ENCODE data around the gene MRPS34.

MRPS34 gene

DNA sequence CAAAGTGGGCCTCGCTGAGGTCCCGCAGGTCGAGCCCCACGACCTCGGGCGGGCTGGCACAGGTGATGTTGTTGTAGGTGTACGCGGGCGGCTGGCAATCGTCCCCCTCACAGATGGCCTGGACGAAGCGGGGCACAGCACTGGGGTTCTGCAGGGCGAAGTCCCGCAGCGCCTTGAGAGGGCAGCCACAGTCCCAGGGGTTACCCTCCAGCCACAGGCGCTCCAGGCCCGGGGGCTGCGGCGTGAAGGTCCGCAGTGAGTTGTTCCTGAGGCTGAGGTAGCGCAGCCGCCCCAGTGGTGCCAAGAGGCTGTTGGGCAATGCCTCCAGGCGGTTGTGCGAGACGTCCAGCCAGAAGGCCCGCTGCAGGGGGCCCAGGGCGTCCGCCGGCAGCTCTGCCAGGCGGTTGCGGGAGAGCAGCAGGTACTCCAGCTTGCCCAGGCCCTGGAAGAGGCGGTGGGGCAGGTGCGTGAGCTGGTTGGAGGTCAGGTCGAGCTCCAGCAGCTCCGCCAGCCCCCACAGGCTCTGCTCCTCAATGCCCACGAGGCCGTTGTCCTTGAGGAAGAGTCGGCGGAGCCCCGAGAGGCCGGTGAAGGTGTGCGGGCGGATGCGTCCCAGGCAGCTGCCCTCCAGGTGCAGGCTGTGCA, 17.8 kb upstream of the MRPS34 start:
- ATAC-seq (replicated peaks) (no peak), DNase-seq (no peak)
- peaks cover 2 to 6% of the 10 kb centered on the region in 2 donors for H3K4me1 Mint-ChIP-seq
- H3K27me3 Mint-ChIP-seq: no peaks in the 10 kb centered on the region
- no peak overlapping the region for H3K4me3 Mint-ChIP-seq
- no peaks in the 10 kb centered on the region for H3K9me3 Mint-ChIP-seq
- peak overlapping the region; percentile 3 for H3K27ac Mint-ChIP-seq
- H3K36me3 Mint-ChIP-seq: peaks cover 10 to 25% of the 10 kb centered on the region in 2 donors

GRCh38 chr16:1790261-1790610, 17.3 kb upstream of the MRPS34 start:
- ATAC-seq (replicated peaks): no peak
- H3K36me3 Mint-ChIP-seq: peaks cover 13 to 22% of the 10 kb centered on the region in 2 donors
- peaks cover 3 to 11% of the 10 kb centered on the region in 2 donors for H3K4me1 Mint-ChIP-seq
- H3K27me3 Mint-ChIP-seq: no peaks in the 10 kb centered on the region
- no peaks in the 10 kb centered on the region for H3K9me3 Mint-ChIP-seq
- no peak for DNase-seq
- peak overlapping the region; percentile 3 for H3K27ac Mint-ChIP-seq
- no peak overlapping the region for H3K4me3 Mint-ChIP-seq

- Mint-ChIP-seq H3K36me3 (peaks cover 16 to 24% of the 10 kb centered on the region in 2 donors), H3K27ac (no peak overlapping the region), H3K9me3 (no peaks in the 10 kb centered on the region), H3K4me1 (peaks cover 6 to 16% of the 10 kb centered on the region in 2 donors), H3K4me3 (no peak overlapping the region), H3K27me3 (no peaks in the 10 kb centered on the region)
- ATAC-seq (replicated peaks): no peak
- no peak for DNase-seq
Observed at GRCh38 chr16:1789643-1790045, 16.7 kb upstream of the MRPS34 start.

DNA sequence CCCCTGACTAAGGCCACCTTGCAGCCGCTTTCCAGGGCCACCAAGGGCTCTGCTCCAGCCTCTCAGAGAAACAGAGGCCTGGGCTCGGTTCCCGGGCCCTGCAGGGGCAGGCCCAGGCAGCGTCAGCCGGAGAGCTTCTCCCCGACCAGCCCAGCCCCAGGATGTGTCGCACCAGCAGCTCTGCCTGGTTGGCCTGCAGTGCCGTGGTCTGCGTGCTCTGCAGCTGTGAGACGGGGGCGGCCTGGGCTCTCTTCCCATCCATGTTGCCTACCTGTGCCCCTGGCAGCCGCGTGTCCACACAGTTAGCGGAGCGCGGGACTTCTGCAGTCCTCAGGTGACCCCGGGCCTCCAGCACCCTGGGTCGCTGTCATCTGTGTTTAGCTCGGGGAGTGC, 15.8 kb upstream of the MRPS34 start:
- no peak for ATAC-seq (replicated peaks)
- peaks cover 6 to 21% of the 10 kb centered on the region in 2 donors for H3K4me1 Mint-ChIP-seq
- no peak overlapping the region for H3K4me3 Mint-ChIP-seq
- no peaks in the 10 kb centered on the region for H3K9me3 Mint-ChIP-seq
- no peak for DNase-seq
- H3K36me3 Mint-ChIP-seq: peaks cover 16 to 24% of the 10 kb centered on the region in 2 donors
- no peak overlapping the region for H3K27ac Mint-ChIP-seq
- no peaks in the 10 kb centered on the region for H3K27me3 Mint-ChIP-seq

DNA sequence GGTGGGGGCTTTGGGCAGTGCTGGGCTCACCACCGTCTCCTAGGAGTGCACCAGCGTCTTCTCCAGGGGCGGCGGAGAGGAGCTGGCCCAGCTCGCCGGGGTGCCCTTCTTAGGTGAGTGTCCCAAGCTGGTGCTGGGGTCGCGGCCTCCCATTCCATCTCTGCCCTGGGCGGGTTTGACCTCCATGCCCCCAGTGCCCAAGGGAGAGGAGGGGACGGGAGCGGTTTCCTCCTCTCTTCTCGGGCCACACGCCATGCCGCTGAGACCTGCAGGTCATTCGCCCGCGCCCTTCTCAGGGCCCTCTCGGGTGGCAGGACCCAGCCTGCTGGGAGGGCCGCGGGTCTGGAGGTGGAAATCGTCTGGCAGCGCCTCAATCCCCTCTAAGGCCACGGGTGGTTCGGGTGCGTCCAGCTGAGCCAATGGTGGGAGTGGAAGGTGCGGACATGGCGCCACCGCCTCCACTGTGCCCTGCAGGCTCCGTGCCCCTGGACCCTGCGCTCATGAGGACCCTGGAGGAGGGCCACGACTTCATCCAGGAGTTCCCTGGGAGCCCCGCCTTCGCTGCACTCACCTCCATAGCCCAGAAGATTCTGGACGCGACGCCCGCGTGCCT, 15.3 kb upstream of the MRPS34 start:
- no peak overlapping the region for H3K4me3 Mint-ChIP-seq
- ATAC-seq (replicated peaks): no peak
- peaks cover 16 to 24% of the 10 kb centered on the region in 2 donors for H3K36me3 Mint-ChIP-seq
- H3K4me1 Mint-ChIP-seq: peaks cover 6 to 23% of the 10 kb centered on the region in 2 donors
- H3K9me3 Mint-ChIP-seq: no peaks in the 10 kb centered on the region
- no peak overlapping the region for H3K27ac Mint-ChIP-seq
- H3K27me3 Mint-ChIP-seq: no peaks in the 10 kb centered on the region
- DNase-seq: no peak

DNA sequence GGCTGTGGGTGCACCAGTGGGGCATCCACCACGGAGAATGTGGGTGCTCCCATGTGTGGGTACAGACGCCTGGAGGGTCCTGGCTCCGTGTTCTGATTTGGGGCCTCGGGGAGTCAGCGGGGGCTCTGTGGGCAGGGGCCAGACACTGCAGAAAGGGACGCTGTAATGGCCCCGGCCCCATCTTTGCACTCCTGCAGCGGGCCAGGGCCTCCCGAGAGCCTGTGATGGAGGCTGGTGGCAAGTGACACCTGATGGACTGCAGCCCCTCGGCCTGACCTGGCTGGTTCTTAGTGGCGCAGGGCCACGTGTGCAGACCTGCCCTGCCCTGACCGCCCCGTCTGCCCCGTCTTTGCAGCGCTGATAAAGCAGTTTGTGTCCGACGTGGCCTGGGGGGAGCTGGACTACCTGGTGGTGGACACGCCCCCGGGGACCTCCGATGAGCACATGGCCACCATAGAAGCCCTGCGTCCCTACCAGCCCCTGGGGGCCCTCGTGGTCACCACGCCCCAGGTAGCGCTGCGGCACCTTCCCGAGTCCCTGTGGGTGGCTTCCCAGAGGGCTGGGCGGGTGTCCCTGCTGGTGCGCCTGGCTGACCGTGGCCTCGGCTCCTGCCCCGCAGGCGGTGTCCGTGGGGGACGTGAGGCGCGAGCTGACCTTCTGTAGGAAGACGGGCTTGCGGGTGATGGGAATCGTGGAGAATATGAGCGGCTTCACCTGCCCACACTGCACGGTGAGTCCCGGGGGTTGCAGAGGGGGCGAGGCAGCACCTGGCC, 14.6 kb upstream of the MRPS34 start:
- Mint-ChIP-seq H3K9me3 (no peaks in the 10 kb centered on the region), H3K27me3 (no peaks in the 10 kb centered on the region), H3K27ac (no peak overlapping the region), H3K4me3 (no peak overlapping the region), H3K36me3 (peaks cover 16 to 23% of the 10 kb centered on the region in 2 donors), H3K4me1 (peaks cover 6 to 23% of the 10 kb centered on the region in 2 donors)
- no peak for ATAC-seq (replicated peaks)
- DNase-seq: no peak

GRCh38 chr16:1787056-1787321, 14.1 kb upstream of the MRPS34 start:
- no peak for DNase-seq
- Mint-ChIP-seq H3K36me3 (peaks cover 16 to 22% of the 10 kb centered on the region in 2 donors), H3K4me1 (peaks cover 6 to 24% of the 10 kb centered on the region in 2 donors), H3K27ac (no peak overlapping the region), H3K9me3 (no peaks in the 10 kb centered on the region), H3K4me3 (no peak overlapping the region), H3K27me3 (no peaks in the 10 kb centered on the region)
- no peak for ATAC-seq (replicated peaks)

DNA sequence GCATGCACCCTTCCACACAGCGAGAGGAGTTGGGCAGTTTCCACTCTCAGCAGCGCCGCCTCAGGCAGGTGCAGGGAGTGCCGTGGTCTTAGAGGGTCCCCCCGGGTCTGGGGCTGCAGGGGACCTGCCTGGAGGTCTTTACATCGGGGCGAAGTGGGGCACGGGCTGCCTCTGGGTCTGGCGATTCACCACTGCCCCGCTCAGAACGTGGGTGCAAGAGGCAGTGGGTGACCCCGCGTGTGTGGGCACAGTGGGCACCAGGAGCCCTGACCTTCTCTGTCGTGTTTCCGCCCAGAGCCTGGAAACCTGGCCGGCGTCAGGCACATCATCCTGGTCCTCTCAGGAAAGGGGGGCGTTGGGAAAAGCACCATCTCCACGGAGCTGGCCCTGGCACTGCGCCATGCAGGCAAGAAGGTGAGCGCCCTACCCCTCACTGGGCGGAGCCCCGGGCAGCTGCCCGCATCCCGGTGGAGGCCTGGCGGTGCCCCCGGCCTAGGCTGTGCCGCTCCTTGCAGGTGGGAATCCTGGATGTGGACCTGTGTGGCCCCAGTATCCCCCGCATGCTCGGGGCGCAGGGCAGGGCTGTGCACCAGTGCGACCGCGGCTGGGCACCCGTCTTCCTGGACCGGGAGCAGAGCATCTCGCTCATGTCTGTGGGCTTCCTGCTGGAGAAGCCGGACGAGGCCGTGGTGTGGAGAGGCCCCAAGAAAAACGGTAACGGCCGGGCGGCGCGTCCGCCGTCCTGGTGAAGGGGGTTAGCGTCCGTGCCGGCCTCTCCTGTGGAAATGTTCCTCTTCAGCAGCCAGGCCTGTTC, 13.5 kb upstream of the MRPS34 start:
- Mint-ChIP-seq H3K27me3 (no peaks in the 10 kb centered on the region), H3K27ac (no peak overlapping the region), H3K9me3 (no peaks in the 10 kb centered on the region)

GRCh38 chr16:1785846-1786170, 12.9 kb upstream of the MRPS34 start:
- DNase-seq (no peak), ATAC-seq (replicated peaks) (no peak)
- no peaks in the 10 kb centered on the region for H3K27me3 Mint-ChIP-seq
- H3K27ac Mint-ChIP-seq: no peak overlapping the region
- peaks cover 14 to 35% of the 10 kb centered on the region in 2 donors for H3K4me1 Mint-ChIP-seq
- no peak overlapping the region for H3K4me3 Mint-ChIP-seq
- H3K9me3 Mint-ChIP-seq: no peaks in the 10 kb centered on the region
- peaks cover 20 to 24% of the 10 kb centered on the region in 2 donors for H3K36me3 Mint-ChIP-seq

More for the DNA sequence above, 13.5 kb upstream of the MRPS34 start:
- Mint-ChIP-seq H3K4me1 (peaks cover 11 to 29% of the 10 kb centered on the region in 2 donors), H3K36me3 (peaks cover 20 to 26% of the 10 kb centered on the region in 2 donors), H3K4me3 (no peak overlapping the region)
- no peak for DNase-seq
- ATAC-seq (replicated peaks): no peak

DNA sequence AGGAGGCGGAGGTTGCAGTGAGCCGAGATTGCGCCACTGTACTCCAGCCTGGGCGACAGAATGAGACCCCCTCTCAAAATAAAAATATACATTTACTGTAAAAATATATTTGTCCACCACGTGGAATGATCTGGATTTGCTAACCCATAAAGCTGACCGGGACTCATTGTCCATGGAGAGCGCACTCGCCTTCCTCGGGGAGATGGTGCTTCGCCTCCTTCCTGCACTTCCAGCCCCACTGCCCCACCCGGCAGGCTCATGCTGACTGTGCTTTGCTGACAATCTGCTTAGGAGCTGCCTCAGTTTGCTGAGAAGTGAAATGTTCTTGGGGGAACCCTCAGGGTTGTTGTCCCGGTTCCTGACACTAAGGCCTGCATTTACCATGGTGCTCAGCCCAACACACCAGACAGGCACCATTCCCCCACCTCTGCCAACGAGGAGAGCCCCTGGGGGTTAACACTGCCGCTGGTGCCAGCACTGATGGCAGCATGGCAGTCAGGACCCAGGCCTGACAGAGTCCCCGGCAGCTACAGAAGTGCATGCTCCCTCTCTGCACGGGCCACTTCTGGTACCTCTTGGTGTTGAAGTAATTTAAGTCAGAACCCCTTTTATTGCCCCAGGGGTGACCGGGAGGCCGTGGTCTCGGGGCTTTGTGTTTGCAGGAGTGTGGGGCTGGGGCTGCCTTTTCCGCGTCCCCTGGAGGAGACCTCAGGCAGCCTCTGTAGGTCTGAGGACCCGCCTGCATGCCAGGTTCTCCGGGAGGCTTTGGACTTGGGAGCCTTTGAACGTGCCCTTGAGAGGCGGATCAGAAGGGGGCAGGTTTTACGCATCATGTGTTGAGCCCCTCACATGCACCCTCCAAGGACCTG, 12.3 kb upstream of the MRPS34 start:
- Mint-ChIP-seq H3K4me3 (peak overlapping the region; percentile 60 to 64), H3K4me1 (peaks cover 14 to 38% of the 10 kb centered on the region in 2 donors), H3K27ac (peak overlapping the region; percentile 67), H3K9me3 (no peaks in the 10 kb centered on the region), H3K36me3 (peaks cover 18 to 20% of the 10 kb centered on the region in 2 donors), H3K27me3 (no peaks in the 10 kb centered on the region)
- no peak for ATAC-seq (replicated peaks)
- DNase-seq: no peak

- H3K36me3 Mint-ChIP-seq: peaks cover 13 to 14% of the 10 kb centered on the region in 2 donors
- no peaks in the 10 kb centered on the region for H3K9me3 Mint-ChIP-seq
- ATAC-seq (replicated peaks) (peak; percentile 90 to 92), DNase-seq (peak; percentile 100)
- no peaks in the 10 kb centered on the region for H3K27me3 Mint-ChIP-seq
- peak within 1 kb of the TSS; percentile 94 for H3K27ac Mint-ChIP-seq
- H3K4me3 Mint-ChIP-seq: peak within 1 kb of the TSS; percentile 89 to 96
- H3K4me1 Mint-ChIP-seq: peaks cover 15 to 39% of the 10 kb centered on the region in 2 donors
Observed at GRCh38 chr16:1782408-1783264, 9.7 kb upstream of the MRPS34 start, which contains the start of the genes NUBP2 and SPSB3. Gene NUBP2, plus strand, starts transcription at chr16:1782960. Its CDS starts 61 bp downstream, at chr16:1783021. Gene SPSB3, minus strand, starts transcription at chr16:1782571. Its CDS starts 1,088 bp downstream, at chr16:1781483.

DNA sequence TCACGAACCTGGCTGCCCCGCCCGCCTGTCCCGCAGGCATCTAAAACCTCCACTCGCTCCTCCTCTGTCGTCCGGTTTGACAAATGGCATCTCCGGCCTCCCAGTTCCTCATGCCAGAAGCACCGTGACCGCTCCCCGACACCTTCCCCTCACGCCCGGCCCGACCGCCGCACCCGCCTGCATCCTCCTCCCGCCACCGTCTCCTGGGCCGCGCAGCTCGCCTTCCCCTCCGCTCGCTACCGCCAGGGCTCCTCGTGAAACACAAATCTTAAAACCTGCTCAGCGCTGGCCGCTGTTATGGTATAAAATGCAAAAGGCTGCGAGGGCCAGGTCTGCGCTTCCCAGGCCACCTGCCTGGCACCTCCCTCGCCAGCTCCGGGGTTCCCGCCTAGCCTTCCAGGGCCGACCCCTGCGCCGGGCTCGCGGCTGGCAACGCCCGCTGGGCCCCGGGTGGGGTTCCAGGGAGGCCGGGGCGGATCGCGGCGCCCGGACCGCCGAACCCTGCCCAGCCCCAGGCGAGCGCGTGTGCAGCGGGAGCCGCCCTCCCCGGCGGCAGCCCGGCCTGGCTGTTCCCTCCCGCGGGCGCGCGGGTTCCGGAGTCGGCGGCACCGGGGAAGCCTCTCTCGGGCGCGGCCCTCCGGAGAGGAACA, 8.9 kb upstream of the MRPS34 start:
- H3K4me3 Mint-ChIP-seq: peak overlapping the region; percentile 88 to 96
- peak overlapping the region; percentile 94 for H3K27ac Mint-ChIP-seq
- H3K9me3 Mint-ChIP-seq: no peaks in the 10 kb centered on the region
- ATAC-seq (replicated peaks) (peak; percentile 16 to 29), DNase-seq (no peak)
- peaks cover 9 to 14% of the 10 kb centered on the region in 2 donors for H3K36me3 Mint-ChIP-seq
- peaks cover 15 to 39% of the 10 kb centered on the region in 2 donors for H3K4me1 Mint-ChIP-seq
- H3K27me3 Mint-ChIP-seq: no peaks in the 10 kb centered on the region
